Ishikawa (cell line): ENCODE measurements around the gene PRR9.

ENCODE experiments used
- CEBPB ChIP-seq: IDR thresholded peaks from 2 replicates; pipeline ENCODE4 v1.6.1; 2012
- CREB1 ChIP-seq: IDR thresholded peaks from 2 replicates; pipeline ENCODE4 v1.6.1; 2012; ENCODE audit warnings: low read depth
- EGR1 ChIP-seq: IDR thresholded peaks from 2 replicates; pipeline ENCODE4 v1.6.1; 2012
- EP300 ChIP-seq: IDR thresholded peaks from 2 replicates; pipeline ENCODE4 v1.6.1; 2012; ENCODE audit warnings: borderline replicate concordance
- FOXM1 ChIP-seq: IDR thresholded peaks from 2 replicates; pipeline ENCODE4 v1.6.1; 2012; ENCODE audit warnings: low read depth, borderline replicate concordance
- MAX ChIP-seq: IDR thresholded peaks from 2 replicates; pipeline ENCODE4 v1.6.1; 2012
- NFIC ChIP-seq: IDR thresholded peaks from 2 replicates; pipeline ENCODE4 v1.6.1; 2012
- RAD21 ChIP-seq: IDR thresholded peaks from 2 replicates; pipeline ENCODE4 v1.6.1; 2012; ENCODE audit warnings: low read depth
- REST ChIP-seq: IDR thresholded peaks from 2 replicates; pipeline ENCODE4 v1.6.1; 2012; ENCODE audit warnings: low read depth, mild to moderate bottlenecking
- TAF1 ChIP-seq: IDR thresholded peaks from 2 replicates; pipeline ENCODE4 v1.6.1; 2012; ENCODE audit warnings: low read depth, mild to moderate bottlenecking
- TCF12 ChIP-seq: IDR thresholded peaks from 2 replicates; pipeline ENCODE4 v1.6.1; 2012; ENCODE audit warnings: low read depth
- TEAD4 ChIP-seq: IDR thresholded peaks from 2 replicates; pipeline ENCODE4 v1.6.1; 2012
- USF1 ChIP-seq: IDR thresholded peaks from 2 replicates; pipeline ENCODE4 v1.6.1; 2012
- YY1 ChIP-seq: IDR thresholded peaks from 2 replicates; pipeline ENCODE4 v1.6.1; 2012; ENCODE audit warnings: low read depth
- ZBTB7A ChIP-seq: IDR thresholded peaks from 2 replicates; pipeline ENCODE4 v1.6.1; 2012; ENCODE audit warnings: low read depth

Gene PRR9

GRCh38 chr1:153261281-153262069, 44.1 kb downstream of the PRR9 start:
- TF ChIP-seq EGR1 (peak; percentile 9; the same call in 1 of the 2 replicates), MAX (no peak)

- no peak for TF ChIP-seq NFIC
- TF ChIP-seq TEAD4: no peak
- TF ChIP-seq CREB1: no peak
- no peak for TF ChIP-seq YY1
- TF ChIP-seq EP300: no peak
- no peak for TF ChIP-seq ZBTB7A
Measured at GRCh38 chr1:153262070-153262366, 44.6 kb downstream of the PRR9 start.

GRCh38 chr1:153262462-153263157, 45.2 kb downstream of the PRR9 start:
- TF ChIP-seq CREB1 (no peak), REST (no peak), FOXM1 (no peak), CEBPB (no peak), NFIC (no peak), TCF12 (no peak)

GRCh38 chr1:153265457-153265856, 48.1 kb downstream of the PRR9 start:
- no peak for TF ChIP-seq REST
- no peak for TF ChIP-seq USF1
- no peak for TF ChIP-seq CREB1
- TF ChIP-seq TAF1: no peak
- TF ChIP-seq ZBTB7A: no peak
- no peak for TF ChIP-seq FOXM1
- TF ChIP-seq TCF12: no peak
- TF ChIP-seq EP300: no peak
- TF ChIP-seq YY1: no peak
- no peak for TF ChIP-seq CEBPB
- TF ChIP-seq TEAD4: no peak
- TF ChIP-seq NFIC: no peak
- no peak for TF ChIP-seq MAX
- no peak for TF ChIP-seq EGR1
- TF ChIP-seq RAD21: no peak
